Measurements from ENCODE around the gene INMT. TPM values are rescaled to one million over a fixed set of nuclear protein-coding genes. Genes with fewer than 3 reads are reported as not detected.

The INMT gene
- total RNA-seq, 1 experiment from 2014 or later: 3.3 TPM

DNA sequence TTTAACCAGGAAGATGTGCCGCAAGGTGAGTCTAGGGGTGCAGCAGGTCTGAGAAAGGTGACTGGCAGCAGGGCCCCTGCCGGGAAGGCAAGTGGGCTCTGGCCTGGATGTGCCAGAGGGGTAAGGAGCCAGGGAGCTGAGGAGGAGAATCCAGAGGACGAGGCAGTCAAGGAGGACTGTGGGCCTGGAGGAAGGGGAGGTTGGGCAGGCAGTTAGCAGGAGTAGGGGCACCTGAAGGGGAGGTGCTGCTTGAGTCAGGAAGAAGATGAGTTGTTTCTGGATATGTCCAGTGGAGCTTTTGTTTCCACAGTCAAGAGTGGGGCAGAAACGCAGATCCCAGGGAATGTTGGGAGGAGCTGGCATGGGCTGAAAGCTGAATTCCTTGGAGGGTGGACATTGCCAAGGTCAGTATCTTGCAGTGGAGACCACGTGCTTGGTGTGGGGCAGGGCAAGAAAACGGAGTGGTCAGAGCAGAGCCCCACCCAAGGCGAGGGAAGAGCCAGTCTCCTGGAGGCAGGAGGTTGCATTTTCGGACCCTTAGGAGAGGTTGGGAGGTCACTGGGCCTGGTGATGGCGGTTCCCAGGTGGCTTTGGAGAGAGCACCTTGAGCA is 53.3 kb downstream of the INMT start:
- intact Hi-C loops (cut with micrococcal nuclease; ENCODE audit: unreplicated experiment): no loop called here
- Mint-ChIP-seq H3K9me3 (ENCODE audit: unreplicated experiment) (no peaks in the 10 kb centered on the region), H3K4me1 (ENCODE audit: low read depth, unreplicated experiment) (peaks cover 6% of the 10 kb centered on the region), H3K36me3 (ENCODE audit: insufficient read depth, unreplicated experiment) (no peaks in the 10 kb centered on the region), H3K27me3 (ENCODE audit: insufficient read depth, unreplicated experiment) (no peaks in the 10 kb centered on the region), H3K27ac (ENCODE audit: unreplicated experiment) (no peak overlapping the region), H3K4me3 (ENCODE audit: unreplicated experiment) (no peak overlapping the region)
- no peak for DNase-seq
- CTCF ChIA-PET: no interaction called here
- Histone ChIP-seq H3K4me1 (peaks cover 10% of the 10 kb centered on the region), H3K36me3 (ENCODE audit: control insufficient read depth, insufficient read depth, low read length) (no peaks in the 10 kb centered on the region), H3K9me3 (no peaks in the 10 kb centered on the region), H3K4me3 (ENCODE audit: low read depth, low read length) (no peak overlapping the region), H3K27me3 (replicated peaks; ENCODE audit: control insufficient read depth, insufficient read depth, low read length) (no peaks in the 10 kb centered on the region)
- BruUV-seq (replicated peaks): no TSS peak
- TF ChIP-seq, protein P1, sequence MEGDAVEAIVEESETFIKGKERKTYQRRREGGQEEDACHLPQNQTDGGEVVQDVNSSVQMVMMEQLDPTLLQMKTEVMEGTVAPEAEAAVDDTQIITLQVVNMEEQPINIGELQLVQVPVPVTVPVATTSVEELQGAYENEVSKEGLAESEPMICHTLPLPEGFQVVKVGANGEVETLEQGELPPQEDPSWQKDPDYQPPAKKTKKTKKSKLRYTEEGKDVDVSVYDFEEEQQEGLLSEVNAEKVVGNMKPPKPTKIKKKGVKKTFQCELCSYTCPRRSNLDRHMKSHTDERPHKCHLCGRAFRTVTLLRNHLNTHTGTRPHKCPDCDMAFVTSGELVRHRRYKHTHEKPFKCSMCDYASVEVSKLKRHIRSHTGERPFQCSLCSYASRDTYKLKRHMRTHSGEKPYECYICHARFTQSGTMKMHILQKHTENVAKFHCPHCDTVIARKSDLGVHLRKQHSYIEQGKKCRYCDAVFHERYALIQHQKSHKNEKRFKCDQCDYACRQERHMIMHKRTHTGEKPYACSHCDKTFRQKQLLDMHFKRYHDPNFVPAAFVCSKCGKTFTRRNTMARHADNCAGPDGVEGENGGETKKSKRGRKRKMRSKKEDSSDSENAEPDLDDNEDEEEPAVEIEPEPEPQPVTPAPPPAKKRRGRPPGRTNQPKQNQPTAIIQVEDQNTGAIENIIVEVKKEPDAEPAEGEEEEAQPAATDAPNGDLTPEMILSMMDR (IDR thresholded peaks at IDR 0.05; ENCODE audit: insufficient read depth in 1 of 2, low read depth in 1 of 2, low read length in 1 of 2, severe bottlenecking in 1 of 2, unreplicated experiment in 1 of 2): no peak
- POLR2A ChIA-PET: no interaction called here

DNA sequence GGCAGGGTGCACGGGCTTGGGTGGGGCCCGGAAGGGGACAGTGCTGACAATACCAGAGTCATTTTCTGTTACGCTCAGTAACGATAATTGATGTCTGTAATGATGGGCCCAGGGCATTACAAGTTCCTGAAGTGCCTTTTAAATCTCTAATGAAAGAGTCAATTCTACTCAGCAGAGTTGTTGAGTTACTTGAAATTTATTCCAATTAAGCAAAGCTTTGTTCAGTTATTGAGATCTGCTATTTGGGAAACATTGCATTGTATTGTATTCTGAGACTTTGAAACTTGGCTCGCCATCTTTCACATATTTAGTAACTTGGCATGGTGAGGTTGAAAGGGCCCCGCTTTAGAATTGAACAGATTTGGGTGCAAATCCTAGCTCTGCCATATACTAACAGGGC is 54.0 kb downstream of the INMT start:
- no TSS peak for BruUV-seq (replicated peaks)
- Histone ChIP-seq H3K27me3 (replicated peaks; ENCODE audit: control insufficient read depth, insufficient read depth, low read length) (no peaks in the 10 kb centered on the region), H3K36me3 (ENCODE audit: control insufficient read depth, insufficient read depth, low read length) (no peaks in the 10 kb centered on the region), H3K4me3 (ENCODE audit: low read depth, low read length) (no peak overlapping the region), H3K9me3 (no peaks in the 10 kb centered on the region), H3K4me1 (peaks cover 10% of the 10 kb centered on the region)
- H3K27me3 Mint-ChIP-seq (ENCODE audit: insufficient read depth, unreplicated experiment): no peaks in the 10 kb centered on the region
- peaks cover 6% of the 10 kb centered on the region for H3K4me1 Mint-ChIP-seq (ENCODE audit: low read depth, unreplicated experiment)
- no peak for DNase-seq
- TF ChIP-seq, protein P1 (IDR thresholded peaks at IDR 0.05; ENCODE audit: insufficient read depth in 1 of 2, low read depth in 1 of 2, low read length in 1 of 2, severe bottlenecking in 1 of 2, unreplicated experiment in 1 of 2): no peak
- H3K9me3 Mint-ChIP-seq (ENCODE audit: unreplicated experiment): no peaks in the 10 kb centered on the region
- intact Hi-C loops (cut with micrococcal nuclease; ENCODE audit: unreplicated experiment): no loop called here
- POLR2A ChIA-PET: no interaction called here
- CTCF ChIA-PET: no interaction called here
- no peak overlapping the region for H3K4me3 Mint-ChIP-seq (ENCODE audit: unreplicated experiment)
- H3K36me3 Mint-ChIP-seq (ENCODE audit: insufficient read depth, unreplicated experiment): no peaks in the 10 kb centered on the region
- H3K27ac Mint-ChIP-seq (ENCODE audit: unreplicated experiment): no peak overlapping the region

Other genes starting within 250 kb of the INMT start
- 75.2 and 78.7 TPM in 2 replicates for gene GGCT, start 247.3 kb upstream of the INMT start, total RNA-seq (2022)
- 380 and 394 TPM in 2 replicates for gene GARS1, start 157.3 kb upstream of the INMT start, total RNA-seq (2022)
- not detected in 2 replicates for gene CRHR2, start 69.7 kb upstream of the INMT start, total RNA-seq (2022)
- 2.0 and 2.1 TPM in 2 replicates for gene MINDY4, start 19.3 kb downstream of the INMT start, total RNA-seq (2022)
- gene AQP1, start 159.7 kb downstream of the INMT start, total RNA-seq (2022): 0.19 and 0.52 TPM in 2 replicates
- not detected in 2 replicates for gene GHRHR, start 211.8 kb downstream of the INMT start, total RNA-seq (2022)

Measured in Caco-2 (cell line).